Fibroblast of lung (primary cell): ENCODE data around the gene FARP1. TPM values are rescaled to one million over a fixed set of nuclear protein-coding genes. Genes with fewer than 3 reads are reported as not detected.

Experiments
- DNase-seq, 2 donors: peaks; one replicate each; pipeline versions ENCODE4 v3.0.0 to v3.0.0-alpha.2; 2010; ENCODE audit warnings: low read depth in 2 of 2
- H2AFZ ChIP-seq: 2 replicates; pipeline ENCODE4 v1.5.1; 2012; ENCODE audit warnings: low read length, control low read depth, inconsistent platforms
- H3K27ac ChIP-seq: 2 replicates; pipeline ENCODE4 v1.5.1; 2011; ENCODE audit warnings: low read length, control low read depth; ENCODE audit not compliant: insufficient read depth
- H3K27me3 ChIP-seq: 2 replicates; pipeline ENCODE4 v1.5.1; 2011; ENCODE audit warnings: mild to moderate bottlenecking, low read length; ENCODE audit not compliant: control insufficient read depth, insufficient read depth
- H3K36me3 ChIP-seq: 2 replicates; pipeline ENCODE4 v1.5.1; 2011; ENCODE audit warnings: low read length; ENCODE audit not compliant: control insufficient read depth, insufficient read depth
- H3K4me1 ChIP-seq: 2 replicates; pipeline ENCODE4 v1.5.1; 2011; ENCODE audit warnings: low read length; ENCODE audit not compliant: control insufficient read depth, insufficient read depth; ENCODE audit errors: extremely low read depth
- H3K4me2 ChIP-seq: 2 replicates; pipeline ENCODE4 v1.5.1; 2011; ENCODE audit warnings: low read length, control low read depth; ENCODE audit not compliant: insufficient read depth; ENCODE audit errors: extremely low read depth
- H3K4me3 ChIP-seq, 4 experiments: fragments of 200-600 bp in 1 of 4; sonication (generic) in 1 of 4; replicated peaks in 1 of 4; 2 replicates each; pipeline ENCODE4 v1.5.1; 2011 to 2016; ENCODE audit warnings: low read length in 4 of 4, low read depth in 3 of 4, mild to moderate bottlenecking in 3 of 4, control low read depth in 2 of 4, inconsistent platforms in 1 of 4, mixed read lengths in 1 of 4; ENCODE audit not compliant: insufficient read depth in 1 of 4; ENCODE audit errors: control extremely low read depth in 1 of 4
- H3K79me2 ChIP-seq: 2 replicates; pipeline ENCODE4 v1.5.1; 2012; ENCODE audit warnings: mild to moderate bottlenecking, low read length, inconsistent platforms; ENCODE audit not compliant: control insufficient read depth, insufficient read depth
- H3K9ac ChIP-seq: 2 replicates; pipeline ENCODE4 v1.5.1; 2011; ENCODE audit warnings: mild to moderate bottlenecking, low read length, control low read depth; ENCODE audit not compliant: insufficient read depth
- H3K9me3 ChIP-seq: 2 replicates; pipeline ENCODE4 v1.5.1; 2012; ENCODE audit warnings: low read depth, low read length; ENCODE audit not compliant: control insufficient read depth, insufficient read depth
- H4K20me1 ChIP-seq: 2 replicates; pipeline ENCODE4 v1.5.1; 2011; ENCODE audit warnings: low read length; ENCODE audit not compliant: control insufficient read depth, insufficient read depth; ENCODE audit errors: extremely low read depth
- CTCF ChIP-seq, 2 donors: IDR thresholded peaks in 1 of 2; conservative IDR thresholded peaks in 1 of 2; 1 replicate in 1 of 2; 2 replicates in 1 of 2; pipeline ENCODE4 v1.5.1; 2011 to 2012; ENCODE audit warnings: low read length in 2 of 2, control low read depth in 1 of 2, inconsistent platforms in 1 of 2, low read depth in 1 of 2, mild to moderate bottlenecking in 1 of 2
- EZH2 ChIP-seq: IDR thresholded peaks from 2 replicates; pipeline ENCODE4 v1.5.1; 2012; ENCODE audit warnings: low read length, control low read depth, mild to moderate bottlenecking; ENCODE audit errors: missing control alignments
- polyA plus RNA-seq, 2 donors: library from polyadenylated mRNA; depleted of rRNA in 1 of 2; stranded (reverse) in 1 of 2; unstranded in 1 of 2; fragments of >200 nt; gene quantifications; 2 replicates each; pipeline ENCODE4 v1.2.1, GENCODE V29; 2011 to 2012; ENCODE audit warnings: missing spikeins in 1 of 2
- total RNA-seq: library from RNA; depleted of rRNA; stranded (reverse); fragments of >200 nt; gene quantifications from 2 replicates; pipeline ENCODE4 v1.2.1, GENCODE V29; 2014

Gene FARP1
- total and polyA plus RNA-seq, 2 donors (not counting 1 experiment from before 2014, with no cell fraction given): 50.9 to 199 TPM

GRCh38 chr13:98384739-98385138, 241.8 kb downstream of the FARP1 start:
- Histone ChIP-seq H2AFZ (no peak overlapping the region), H3K27me3 (no peaks in the 10 kb centered on the region), H3K27ac (no peak overlapping the region), H3K9ac (no peak overlapping the region), H3K36me3 (peaks cover 5% of the 10 kb centered on the region), H3K79me2 (no peaks in the 10 kb centered on the region), H3K9me3 (no peaks in the 10 kb centered on the region), H4K20me1 (no peaks in the 10 kb centered on the region), H3K4me2 (no peak overlapping the region), H3K4me3 (no peak overlapping the region), H3K4me1 (no peaks in the 10 kb centered on the region)
- DNase-seq: peak; percentile 4 to 79
- TF ChIP-seq CTCF (conservative IDR thresholded peaks at IDR 0.05 in 1 of 2, IDR thresholded peaks at IDR 0.05 in 1 of 2; ENCODE audit: low read depth in 1 of 2, low read length in 2 of 2): no peak
- TF ChIP-seq EZH2: no peak

- Histone ChIP-seq H3K4me2 (no peak overlapping the region), H3K79me2 (no peaks in the 10 kb centered on the region), H3K27me3 (no peaks in the 10 kb centered on the region), H3K9ac (no peak overlapping the region), H3K4me3 (no peak overlapping the region), H2AFZ (no peak overlapping the region), H3K9me3 (no peaks in the 10 kb centered on the region), H3K4me1 (no peaks in the 10 kb centered on the region), H3K36me3 (peaks cover 5% of the 10 kb centered on the region), H3K27ac (no peak overlapping the region), H4K20me1 (no peaks in the 10 kb centered on the region)
- no peak for DNase-seq
- no peak for TF ChIP-seq EZH2
- no peak for TF ChIP-seq CTCF (conservative IDR thresholded peaks at IDR 0.05 in 1 of 2, IDR thresholded peaks at IDR 0.05 in 1 of 2; ENCODE audit: low read depth in 1 of 2, low read length in 2 of 2)
These were observed 242.7 kb downstream of the FARP1 start for GRCh38 chr13:98385606-98386005.

- Histone ChIP-seq H3K4me1 (no peaks in the 10 kb centered on the region), H3K79me2 (no peaks in the 10 kb centered on the region), H2AFZ (no peak overlapping the region), H3K9ac (no peak overlapping the region), H3K4me3 (no peak overlapping the region), H3K27ac (no peak overlapping the region), H3K9me3 (no peaks in the 10 kb centered on the region), H4K20me1 (no peaks in the 10 kb centered on the region), H3K36me3 (peaks cover 8% of the 10 kb centered on the region), H3K27me3 (no peaks in the 10 kb centered on the region), H3K4me2 (no peak overlapping the region)
- no peak for DNase-seq
- no peak for TF ChIP-seq CTCF (conservative IDR thresholded peaks at IDR 0.05 in 1 of 2, IDR thresholded peaks at IDR 0.05 in 1 of 2; ENCODE audit: low read depth in 1 of 2, low read length in 2 of 2)
- no peak for TF ChIP-seq EZH2
These were observed 243.7 kb downstream of the FARP1 start for GRCh38 chr13:98386637-98387036.
